ENCODE results near the gene HOXB13. TPM values are rescaled to one million over a fixed set of nuclear protein-coding genes. Genes with fewer than 3 reads are reported as not detected.

HOXB13 gene
- polyA plus RNA-seq, 2 of the 4 experiments (the other 2 are of a cell fraction) = 3.2 to 3.5 TPM

DNA sequence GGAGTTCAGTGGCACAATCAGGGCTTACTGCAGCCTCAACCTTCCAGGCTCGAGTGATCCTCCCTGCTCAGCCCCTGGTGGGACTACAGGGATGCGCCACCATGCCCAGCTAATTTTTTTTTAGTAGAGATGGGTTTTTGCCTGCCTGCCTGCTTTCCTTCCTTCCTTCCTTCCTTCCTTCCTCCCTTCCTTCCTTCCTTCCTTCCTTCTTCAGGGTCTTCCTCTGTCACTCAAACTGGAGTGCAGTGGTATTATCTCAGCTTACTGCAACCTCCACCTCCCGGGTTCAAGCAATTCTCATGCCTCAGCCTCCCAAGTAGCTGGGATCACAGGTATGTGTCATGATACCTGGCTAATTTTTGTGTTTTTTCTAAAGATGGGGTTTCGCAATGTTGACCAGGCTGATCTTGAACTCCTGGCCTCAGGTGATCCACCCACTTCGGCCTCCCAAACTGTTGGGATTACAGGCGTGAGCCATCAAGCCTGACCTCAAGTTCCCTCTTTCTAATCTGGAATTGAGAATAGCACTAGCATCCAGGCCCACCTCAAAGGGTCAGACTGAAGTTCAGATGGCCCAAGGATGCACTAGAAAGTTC, 51.5 kb downstream of the HOXB13 start:
- DNase-seq (ENCODE audit: low read depth in 1 of 2, low spot score in 1 of 2) = no peak
- peaks cover 10% of the 10 kb centered on the region; the same call in 2 of the 3 replicates for H3K4me1 ChIP-seq
- no peak overlapping the region for H3K27ac ChIP-seq
- no peak for FAIRE-seq
- 87% methylated on average over 6 of the region's 6 CpGs for WGBS (ENCODE audit: missing lambda C conversion rate)
- TF ChIP-seq SREBF2 (IDR thresholded peaks at IDR 0.05) = no peak
- TF ChIP-seq, protein P1, sequence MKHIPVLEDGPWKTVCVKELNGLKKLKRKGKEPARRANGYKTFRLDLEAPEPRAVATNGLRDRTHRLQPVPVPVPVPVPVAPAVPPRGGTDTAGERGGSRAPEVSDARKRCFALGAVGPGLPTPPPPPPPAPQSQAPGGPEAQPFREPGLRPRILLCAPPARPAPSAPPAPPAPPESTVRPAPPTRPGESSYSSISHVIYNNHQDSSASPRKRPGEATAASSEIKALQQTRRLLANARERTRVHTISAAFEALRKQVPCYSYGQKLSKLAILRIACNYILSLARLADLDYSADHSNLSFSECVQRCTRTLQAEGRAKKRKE (CRISPR knock-in tag; IDR thresholded peaks at IDR 0.05; ENCODE audit: low read depth) = no peak
- peak in 1 of 2 experiments; percentile 67; a peak in 2 of 4 replicates for TF ChIP-seq CEBPB (IDR thresholded peaks at IDR 0.05)
- H3K4me2 ChIP-seq = no peak overlapping the region
- POLR2A ChIA-PET = no interaction called here
- CTCF ChIA-PET = interaction anchor here (1.1 to 22.8 kb wide), 16 partner anchors 9 to 550 kb away, joined by 3 to 565 read pairs (median 17); partner anchors contain the start of genes HOXB13, PRAC1 and PRAC2
- H3K9me3 ChIP-seq = no peaks in the 10 kb centered on the region
- no peak for ATAC-seq
- no peak overlapping the region for H3K4me3 ChIP-seq

Small RNA genes within 50 kb of the gene (small RNA-seq; reads per million reads assigned to genes)
- gene AC091179.2 (0 reads per million in 6 experiments), gene COX6B1P2 (0 reads per million in 6 experiments), gene MIR3185 (0 reads per million in 6 experiments), gene RF02132 (0 reads per million in 6 experiments), gene RF02133 (0 reads per million in 6 experiments), gene RN7SL125P (0 reads per million in 6 experiments)

Other genes starting within 250 kb of the HOXB13 start
- gene HOXB1, start 197.7 kb downstream of the HOXB13 start, polyA plus RNA-seq (2011; rRNA removed) = not detected in 2 replicates
- gene HOXB1, start 197.7 kb downstream of the HOXB13 start, polyA plus RNA-seq (2017; fragmentation: RNase III; extraction: RNeasy Plus Mini Kit Qiagen cat#74134 plus additional on column Dnase treatment) = not detected in 3 replicates
- 2.6 and 2.7 TPM in 2 replicates for gene HOXB2, start 183.6 kb downstream of the HOXB13 start, polyA plus RNA-seq (2011; rRNA removed)
- gene HOXB2, start 183.6 kb downstream of the HOXB13 start, polyA plus RNA-seq (2017; fragmentation: RNase III; extraction: RNeasy Plus Mini Kit Qiagen cat#74134 plus additional on column Dnase treatment) = 0.58 to 0.65 TPM (median 0.60 TPM) in 3 replicates
- gene HOXB4, start 150.4 kb downstream of the HOXB13 start, polyA plus RNA-seq (2011; rRNA removed) = 0.74 and 0.75 TPM in 2 replicates
- gene HOXB4, start 150.4 kb downstream of the HOXB13 start, polyA plus RNA-seq (2017; fragmentation: RNase III; extraction: RNeasy Plus Mini Kit Qiagen cat#74134 plus additional on column Dnase treatment) = 0.24 to 0.37 TPM (median 0.30 TPM) in 3 replicates
- 11.6 and 17.0 TPM in 2 replicates for gene HOXB3, start 138.5 kb downstream of the HOXB13 start, polyA plus RNA-seq (2011; rRNA removed)
- 7.0 to 10.2 TPM (median 8.6 TPM) in 3 replicates for gene HOXB3, start 138.5 kb downstream of the HOXB13 start, polyA plus RNA-seq (2017; fragmentation: RNase III; extraction: RNeasy Plus Mini Kit Qiagen cat#74134 plus additional on column Dnase treatment)
- 2.5 and 2.7 TPM in 2 replicates for gene HOXB5, start 135.0 kb downstream of the HOXB13 start, polyA plus RNA-seq (2011; rRNA removed)
- gene HOXB5, start 135.0 kb downstream of the HOXB13 start, polyA plus RNA-seq (2017; fragmentation: RNase III; extraction: RNeasy Plus Mini Kit Qiagen cat#74134 plus additional on column Dnase treatment) = 2.1 to 3.0 TPM (median 2.4 TPM) in 3 replicates
- 9.4 and 10.2 TPM in 2 replicates for gene HOXB6, start 123.8 kb downstream of the HOXB13 start, polyA plus RNA-seq (2011; rRNA removed)
- 12.3 to 14.9 TPM (median 14.7 TPM) in 3 replicates for gene HOXB6, start 123.8 kb downstream of the HOXB13 start, polyA plus RNA-seq (2017; fragmentation: RNase III; extraction: RNeasy Plus Mini Kit Qiagen cat#74134 plus additional on column Dnase treatment)
- 15.4 and 22.3 TPM in 2 replicates for gene HOXB7, start 117.7 kb downstream of the HOXB13 start, polyA plus RNA-seq (2011; rRNA removed)
- gene HOXB7, start 117.7 kb downstream of the HOXB13 start, polyA plus RNA-seq (2017; fragmentation: RNase III; extraction: RNeasy Plus Mini Kit Qiagen cat#74134 plus additional on column Dnase treatment) = 27.4 to 32.3 TPM (median 27.4 TPM) in 3 replicates
- gene HOXB8, start 113.5 kb downstream of the HOXB13 start, polyA plus RNA-seq (2011; rRNA removed) = 8.9 and 11.1 TPM in 2 replicates
- gene HOXB8, start 113.5 kb downstream of the HOXB13 start, polyA plus RNA-seq (2017; fragmentation: RNase III; extraction: RNeasy Plus Mini Kit Qiagen cat#74134 plus additional on column Dnase treatment) = 4.6 to 5.8 TPM (median 4.7 TPM) in 3 replicates
- gene HOXB9, start 102.4 kb downstream of the HOXB13 start, polyA plus RNA-seq (2011; rRNA removed) = 22.0 and 24.6 TPM in 2 replicates
- gene HOXB9, start 102.4 kb downstream of the HOXB13 start, polyA plus RNA-seq (2017; fragmentation: RNase III; extraction: RNeasy Plus Mini Kit Qiagen cat#74134 plus additional on column Dnase treatment) = 5.6 to 7.3 TPM (median 6.2 TPM) in 3 replicates
- not detected in 2 replicates for gene PRAC1, start 6.2 kb downstream of the HOXB13 start, polyA plus RNA-seq (2011; rRNA removed)
- gene PRAC1, start 6.2 kb downstream of the HOXB13 start, polyA plus RNA-seq (2017; fragmentation: RNase III; extraction: RNeasy Plus Mini Kit Qiagen cat#74134 plus additional on column Dnase treatment) = not detected in 3 replicates
- gene PRAC2, start 5.6 kb downstream of the HOXB13 start, polyA plus RNA-seq (2011; rRNA removed) = not detected in 2 replicates
- not detected in 3 replicates for gene PRAC2, start 5.6 kb downstream of the HOXB13 start, polyA plus RNA-seq (2017; fragmentation: RNase III; extraction: RNeasy Plus Mini Kit Qiagen cat#74134 plus additional on column Dnase treatment)
- 7.8 and 8.9 TPM in 2 replicates for gene TTLL6, start 88.5 kb upstream of the HOXB13 start, polyA plus RNA-seq (2011; rRNA removed)
- 1.1 to 1.6 TPM (median 1.3 TPM) in 3 replicates for gene TTLL6, start 88.5 kb upstream of the HOXB13 start, polyA plus RNA-seq (2017; fragmentation: RNase III; extraction: RNeasy Plus Mini Kit Qiagen cat#74134 plus additional on column Dnase treatment)
- 194 and 199 TPM in 2 replicates for gene CALCOCO2, start 102.3 kb upstream of the HOXB13 start, polyA plus RNA-seq (2011; rRNA removed)
- 71.6 to 74.5 TPM (median 72.5 TPM) in 3 replicates for gene CALCOCO2, start 102.3 kb upstream of the HOXB13 start, polyA plus RNA-seq (2017; fragmentation: RNase III; extraction: RNeasy Plus Mini Kit Qiagen cat#74134 plus additional on column Dnase treatment)
- 287 and 394 TPM in 2 replicates for gene ATP5MC1, start 164.0 kb upstream of the HOXB13 start, polyA plus RNA-seq (2011; rRNA removed)
- 545 to 704 TPM (median 623 TPM) in 3 replicates for gene ATP5MC1, start 164.0 kb upstream of the HOXB13 start, polyA plus RNA-seq (2017; fragmentation: RNase III; extraction: RNeasy Plus Mini Kit Qiagen cat#74134 plus additional on column Dnase treatment)
- 174 and 196 TPM in 2 replicates for gene UBE2Z, start 179.7 kb upstream of the HOXB13 start, polyA plus RNA-seq (2011; rRNA removed)
- gene UBE2Z, start 179.7 kb upstream of the HOXB13 start, polyA plus RNA-seq (2017; fragmentation: RNase III; extraction: RNeasy Plus Mini Kit Qiagen cat#74134 plus additional on column Dnase treatment) = 104 to 114 TPM (median 109 TPM) in 3 replicates
- 187 and 209 TPM in 2 replicates for gene SNF8, start 216.1 kb upstream of the HOXB13 start, polyA plus RNA-seq (2011; rRNA removed)
- 298 to 323 TPM (median 320 TPM) in 3 replicates for gene SNF8, start 216.1 kb upstream of the HOXB13 start, polyA plus RNA-seq (2017; fragmentation: RNase III; extraction: RNeasy Plus Mini Kit Qiagen cat#74134 plus additional on column Dnase treatment)
- 6.1 and 6.3 TPM in 2 replicates for gene GIP, start 239.8 kb upstream of the HOXB13 start, polyA plus RNA-seq (2011; rRNA removed)
- 3.5 to 5.2 TPM (median 5.2 TPM) in 3 replicates for gene GIP, start 239.8 kb upstream of the HOXB13 start, polyA plus RNA-seq (2017; fragmentation: RNase III; extraction: RNeasy Plus Mini Kit Qiagen cat#74134 plus additional on column Dnase treatment)

All from A549 (cell line).